ENCODE data around the gene PSMB4. TPM values are rescaled to one million over a fixed set of nuclear protein-coding genes. Genes with fewer than 3 reads are reported as not detected.
"Not testable (repeated sequence)": the region's sequence is repeated elsewhere in the genome, so short reads cannot be mapped to it uniquely, and the experiment has no call there.

The PSMB4 gene
- 234 TPM for total RNA-seq (ENCODE audit: unreplicated experiment)
- long read RNA-seq, transcript PSMB4-201 (7 exons, 964 nt) = major isoform, 86 of 97 reads
- long read RNA-seq, partial matches to known transcripts = 1 of 97 reads
- long read RNA-seq, other reads (novel, unspliced or antisense) = 10 of 97 reads

GRCh38 chr1:151399324-151400171, at the start of gene PSMB4:
PSMB4 (plus strand) TSS chr1:151399573; CDS start chr1:151399588, 15 bp downstream.
- peaks cover 6% of the 10 kb centered on the region for H3K9me3 Mint-ChIP-seq (ENCODE audit: unreplicated experiment)
- peaks cover 2% of the 10 kb centered on the region for H3K27me3 Mint-ChIP-seq (ENCODE audit: unreplicated experiment)
- H3K4me3 Mint-ChIP-seq (ENCODE audit: unreplicated experiment) = peak within 1 kb of the TSS; percentile 96
- no peak for TF ChIP-seq CTCF (IDR thresholded peaks at IDR 0.05; ENCODE audit: partially characterized antibody, unreplicated experiment)
- peak within 1 kb of the TSS; percentile 95 for H3K27ac Mint-ChIP-seq (ENCODE audit: unreplicated experiment)
- DNase-seq = peak; percentile 61
- peaks cover 10% of the 10 kb centered on the region for H3K4me1 Mint-ChIP-seq (ENCODE audit: low read depth, unreplicated experiment)
- H3K36me3 Mint-ChIP-seq (ENCODE audit: unreplicated experiment) = peaks cover 4% of the 10 kb centered on the region

GRCh38 chr1:151350323-151350722, 49.0 kb upstream of the PSMB4 start:
- not testable (repeated sequence) for H3K27me3 Mint-ChIP-seq (ENCODE audit: unreplicated experiment); H3K27ac Mint-ChIP-seq (ENCODE audit: unreplicated experiment); DNase-seq; H3K4me3 Mint-ChIP-seq (ENCODE audit: unreplicated experiment); H3K36me3 Mint-ChIP-seq (ENCODE audit: unreplicated experiment)
- peaks cover 16% of the 10 kb centered on the region for H3K4me1 Mint-ChIP-seq (ENCODE audit: low read depth, unreplicated experiment)
- peaks cover 14% of the 10 kb centered on the region for H3K9me3 Mint-ChIP-seq (ENCODE audit: unreplicated experiment)

- no peak overlapping the region for H3K27ac Mint-ChIP-seq (ENCODE audit: unreplicated experiment)
- H3K36me3 Mint-ChIP-seq (ENCODE audit: unreplicated experiment) = peaks cover 4% of the 10 kb centered on the region
- no peak overlapping the region for H3K4me3 Mint-ChIP-seq (ENCODE audit: unreplicated experiment)
- peaks cover 5% of the 10 kb centered on the region for H3K9me3 Mint-ChIP-seq (ENCODE audit: unreplicated experiment)
- H3K4me1 Mint-ChIP-seq (ENCODE audit: low read depth, unreplicated experiment) = peaks cover 8% of the 10 kb centered on the region
- DNase-seq = no peak
- H3K27me3 Mint-ChIP-seq (ENCODE audit: unreplicated experiment) = no peaks in the 10 kb centered on the region
- TF ChIP-seq CTCF (IDR thresholded peaks at IDR 0.05; ENCODE audit: partially characterized antibody, unreplicated experiment) = no peak
Measured at GRCh38 chr1:151352021-151352718, 47.2 kb upstream of the PSMB4 start.

- no peak overlapping the region for H3K27ac Mint-ChIP-seq (ENCODE audit: unreplicated experiment)
- DNase-seq = no peak
- H3K27me3 Mint-ChIP-seq (ENCODE audit: unreplicated experiment) = peaks cover 3% of the 10 kb centered on the region
- TF ChIP-seq CTCF (IDR thresholded peaks at IDR 0.05; ENCODE audit: partially characterized antibody, unreplicated experiment) = no peak
- H3K9me3 Mint-ChIP-seq (ENCODE audit: unreplicated experiment) = peaks cover 4% of the 10 kb centered on the region
- peaks cover 10% of the 10 kb centered on the region for H3K36me3 Mint-ChIP-seq (ENCODE audit: unreplicated experiment)
- no peak overlapping the region for H3K4me3 Mint-ChIP-seq (ENCODE audit: unreplicated experiment)
- no peaks in the 10 kb centered on the region for H3K4me1 Mint-ChIP-seq (ENCODE audit: low read depth, unreplicated experiment)
Measured at GRCh38 chr1:151356696-151357095, 42.7 kb upstream of the PSMB4 start.

GRCh38 chr1:151361883-151362282, 37.5 kb upstream of the PSMB4 start:
- DNase-seq = no peak
- Mint-ChIP-seq H3K4me3 (ENCODE audit: unreplicated experiment) (no peak overlapping the region), H3K4me1 (ENCODE audit: low read depth, unreplicated experiment) (no peaks in the 10 kb centered on the region), H3K27me3 (ENCODE audit: unreplicated experiment) (peaks cover 7% of the 10 kb centered on the region), H3K9me3 (ENCODE audit: unreplicated experiment) (peaks cover 13% of the 10 kb centered on the region), H3K27ac (ENCODE audit: unreplicated experiment) (no peak overlapping the region), H3K36me3 (ENCODE audit: unreplicated experiment) (peaks cover 30% of the 10 kb centered on the region)
- no peak for TF ChIP-seq CTCF (IDR thresholded peaks at IDR 0.05; ENCODE audit: partially characterized antibody, unreplicated experiment)
